Caco-2 (cell line): ENCODE results near the gene RNF182. TPM values are rescaled to one million over a fixed set of nuclear protein-coding genes. Genes with fewer than 3 reads are reported as not detected.

Source experiments
- BruUV-seq: library from RNA; stranded (reverse); fragments of 400-500 nt; replicated peaks from 2 replicates; lab custom pipeline; 2021; lab: Mats Ljungman, UMichigan
- CTCF ChIA-PET: fragments of 300-600 bp; sonication (Branson Sonifier 250); formaldehyde crosslinking; loops from one replicate; lab custom pipeline; 2022; ENCODE audit warnings: antibody characterized with exemption; lab: Charles Lee
- POLR2A ChIA-PET: fragments of 300-600 bp; sonication (Branson Sonifier 250); formaldehyde crosslinking; loops from one replicate; lab custom pipeline; 2022; ENCODE audit warnings: antibody characterized with exemption; lab: Charles Lee
- DNase-seq, 2 experiments: peaks; one replicate each; pipeline versions ENCODE4 v3.0.0 to v3.0.0-alpha.2; 2020 to 2022
- H3K27me3 ChIP-seq: replicated peaks from 2 replicates; pipeline ENCODE4 v1.6.0; 2011; ENCODE audit warnings: low read length; ENCODE audit not compliant: control insufficient read depth, insufficient read depth
- H3K36me3 ChIP-seq: 2 replicates; pipeline ENCODE4 v1.5.1; 2011; ENCODE audit warnings: low read length; ENCODE audit not compliant: control insufficient read depth, insufficient read depth
- H3K4me1 ChIP-seq: fragments of 250-450 bp; sonication (Bioruptor Pico); 2 replicates; pipeline ENCODE4 v1.5.1; 2020; ENCODE audit warnings: mild to moderate bottlenecking
- H3K4me3 ChIP-seq: 2 replicates; pipeline ENCODE4 v1.5.1; 2011; ENCODE audit warnings: low read depth, mild to moderate bottlenecking, control low read depth, low read length
- H3K9me3 ChIP-seq: fragments of 250-450 bp; sonication (Bioruptor Pico); 2 replicates; pipeline ENCODE4 v1.5.1; 2020; ENCODE audit warnings: mild to moderate bottlenecking, moderate library complexity
- H3K27ac Mint-ChIP-seq: one replicate; pipeline ENCODE4 v1.8.0; 2022; ENCODE audit warnings: mixed read lengths; ENCODE audit not compliant: unreplicated experiment
- H3K27me3 Mint-ChIP-seq: one replicate; pipeline ENCODE4 v1.8.0; 2022; ENCODE audit warnings: mixed read lengths; ENCODE audit not compliant: insufficient read depth, unreplicated experiment
- H3K36me3 Mint-ChIP-seq: one replicate; pipeline ENCODE4 v1.8.0; 2022; ENCODE audit warnings: mild to moderate bottlenecking, mixed read lengths; ENCODE audit not compliant: insufficient read depth, unreplicated experiment
- H3K4me1 Mint-ChIP-seq: one replicate; pipeline ENCODE4 v1.8.0; 2022; ENCODE audit warnings: low read depth, mixed read lengths; ENCODE audit not compliant: unreplicated experiment
- H3K4me3 Mint-ChIP-seq: one replicate; pipeline ENCODE4 v1.8.0; 2022; ENCODE audit warnings: mild to moderate bottlenecking, moderate library complexity, mixed read lengths; ENCODE audit not compliant: unreplicated experiment
- H3K9me3 Mint-ChIP-seq: one replicate; pipeline ENCODE4 v1.8.0; 2022; ENCODE audit warnings: mixed read lengths; ENCODE audit not compliant: unreplicated experiment
- CTCF ChIP-seq, 2 experiments: fragments of 200-600 bp in 1 of 2; IDR thresholded peaks; 1 replicate in 1 of 2; 2 replicates in 1 of 2; pipeline versions ENCODE4 v1.5.1 to v1.8.0; 2011 to 2022; ENCODE audit warnings: antibody characterized with exemption in 1 of 2, control low read depth in 1 of 2, inconsistent platforms in 1 of 2, low read depth in 1 of 2, low read length in 1 of 2, mild to moderate bottlenecking in 1 of 2, moderate library complexity in 1 of 2; ENCODE audit not compliant: insufficient read depth in 1 of 2, severe bottlenecking in 1 of 2, unreplicated experiment in 1 of 2
- intact Hi-C: fragments of 100-400 bp; cut with micrococcal nuclease; formaldehyde crosslinking; loops from one replicate; pipeline ENCODE4 v1.10.0; 2022; ENCODE audit not compliant: unreplicated experiment
- total RNA-seq: library from RNA; stranded (reverse); gene quantifications from 2 replicates; pipeline ENCODE4 v1.2.3, GENCODE V29; 2022

The RNF182 gene
- total RNA-seq, 1 experiment from 2014 or later: 0.39 TPM

- Mint-ChIP-seq H3K27ac (no peak overlapping the region), H3K36me3 (no peaks in the 10 kb centered on the region), H3K4me1 (peaks cover 14% of the 10 kb centered on the region), H3K27me3 (no peaks in the 10 kb centered on the region), H3K4me3 (no peak overlapping the region), H3K9me3 (no peaks in the 10 kb centered on the region)
- Histone ChIP-seq H3K27me3 (no peaks in the 10 kb centered on the region), H3K4me1 (peaks cover 4% of the 10 kb centered on the region; the same call in 1 of the 2 replicates), H3K4me3 (no peak overlapping the region), H3K36me3 (no peaks in the 10 kb centered on the region), H3K9me3 (no peaks in the 10 kb centered on the region)
- no peak for TF ChIP-seq CTCF (IDR thresholded peaks at IDR 0.05; ENCODE audit: insufficient read depth in 1 of 2, low read depth in 1 of 2, low read length in 1 of 2, severe bottlenecking in 1 of 2, unreplicated experiment in 1 of 2)
- BruUV-seq: no TSS peak
- ChIA-PET POLR2A (no interaction called here), CTCF (interaction anchor here (0.7 kb wide), 1 partner anchor 96 kb away, joined by 3 read pairs; no protein-coding TSS in a partner anchor)
- intact Hi-C loops: no loop called here
- DNase-seq: no peak
These were observed 39.2 kb upstream of the RNF182 start for GRCh38 chr6:13885601-13886000.

GRCh38 chr6:13886949-13887348 is 37.8 kb upstream of the RNF182 start:
- no peak overlapping the region for H3K4me3 Mint-ChIP-seq
- CTCF ChIA-PET: no interaction called here
- BruUV-seq: no TSS peak
- Histone ChIP-seq H3K9me3 (no peaks in the 10 kb centered on the region), H3K27me3 (no peaks in the 10 kb centered on the region), H3K4me3 (no peak overlapping the region), H3K36me3 (no peaks in the 10 kb centered on the region), H3K4me1 (no peaks in the 10 kb centered on the region)
- no peaks in the 10 kb centered on the region for H3K36me3 Mint-ChIP-seq
- intact Hi-C loops: no loop called here
- peaks cover 6% of the 10 kb centered on the region for H3K4me1 Mint-ChIP-seq
- no peak for DNase-seq
- TF ChIP-seq CTCF (IDR thresholded peaks at IDR 0.05; ENCODE audit: insufficient read depth in 1 of 2, low read depth in 1 of 2, low read length in 1 of 2, severe bottlenecking in 1 of 2, unreplicated experiment in 1 of 2): no peak
- no peaks in the 10 kb centered on the region for H3K9me3 Mint-ChIP-seq
- H3K27me3 Mint-ChIP-seq: no peaks in the 10 kb centered on the region
- POLR2A ChIA-PET: no interaction called here
- H3K27ac Mint-ChIP-seq: no peak overlapping the region

GRCh38 chr6:13892017-13892645 is 32.6 kb upstream of the RNF182 start:
- Mint-ChIP-seq H3K4me1 (peaks cover 6% of the 10 kb centered on the region), H3K36me3 (no peaks in the 10 kb centered on the region), H3K27me3 (no peaks in the 10 kb centered on the region), H3K4me3 (no peak overlapping the region), H3K27ac (no peak overlapping the region), H3K9me3 (no peaks in the 10 kb centered on the region)
- Histone ChIP-seq H3K4me1 (no peaks in the 10 kb centered on the region), H3K36me3 (no peaks in the 10 kb centered on the region), H3K9me3 (no peaks in the 10 kb centered on the region), H3K4me3 (no peak overlapping the region), H3K27me3 (no peaks in the 10 kb centered on the region)
- intact Hi-C loops: no loop called here
- no peak for DNase-seq
- POLR2A ChIA-PET: no interaction called here
- CTCF ChIA-PET: no interaction called here
- TF ChIP-seq CTCF (IDR thresholded peaks at IDR 0.05; ENCODE audit: insufficient read depth in 1 of 2, low read depth in 1 of 2, low read length in 1 of 2, severe bottlenecking in 1 of 2, unreplicated experiment in 1 of 2): no peak
- no TSS peak for BruUV-seq
